HG02884 (cell line): ENCODE measurements around the gene ZBTB38.
A peak's percentile ranks its signal among the peaks of the same experiment; 100 is the strongest.

ENCODE experiments used
- ATAC-seq: cut with Tn5 transposase; IDR thresholded peaks from one replicate; pipeline ENCODE4 v1.9.1; 2021; ENCODE audit warnings: mild to moderate bottlenecking, moderate library complexity; ENCODE audit not compliant: unreplicated experiment

Gene ZBTB38

GRCh38 chr3:141336672-141337522, 31.4 kb upstream of the ZBTB38 start:
- peak; percentile 83 for ATAC-seq

GRCh38 chr3:141337523-141337854, 30.8 kb upstream of the ZBTB38 start:
- ATAC-seq = no peak

GRCh38 chr3:141337991-141338390, 30.3 kb upstream of the ZBTB38 start:
- no peak for ATAC-seq

- no peak for ATAC-seq
Measured at GRCh38 chr3:141338881-141339280, 29.4 kb upstream of the ZBTB38 start.

- ATAC-seq = no peak
Measured at GRCh38 chr3:141341536-141341935, 26.8 kb upstream of the ZBTB38 start.

GRCh38 chr3:141342386-141342785, 25.9 kb upstream of the ZBTB38 start:
- no peak for ATAC-seq

GRCh38 chr3:141343077-141343476, 25.2 kb upstream of the ZBTB38 start:
- no peak for ATAC-seq

- no peak for ATAC-seq
Measured at GRCh38 chr3:141343865-141344271, 24.4 kb upstream of the ZBTB38 start.

GRCh38 chr3:141345528-141345927, 22.8 kb upstream of the ZBTB38 start:
- no peak for ATAC-seq

GRCh38 chr3:141346007-141346406, 22.3 kb upstream of the ZBTB38 start:
- no peak for ATAC-seq

GRCh38 chr3:141346418-141346817, 21.9 kb upstream of the ZBTB38 start:
- ATAC-seq = no peak

- no peak for ATAC-seq
Measured at GRCh38 chr3:141346839-141347238, 21.5 kb upstream of the ZBTB38 start.

GRCh38 chr3:141348837-141349236, 19.5 kb upstream of the ZBTB38 start:
- ATAC-seq = no peak

- ATAC-seq = no peak
Measured at GRCh38 chr3:141349711-141350110, 18.6 kb upstream of the ZBTB38 start.

GRCh38 chr3:141350666-141351065, 17.6 kb upstream of the ZBTB38 start:
- ATAC-seq = no peak

- ATAC-seq = no peak
Measured at GRCh38 chr3:141352262-141352984, 15.9 kb upstream of the ZBTB38 start.

- no peak for ATAC-seq
Measured at GRCh38 chr3:141353652-141354495, 14.4 kb upstream of the ZBTB38 start.

GRCh38 chr3:141354517-141354916, 13.8 kb upstream of the ZBTB38 start:
- ATAC-seq = no peak

GRCh38 chr3:141355242-141355641, 13.1 kb upstream of the ZBTB38 start:
- no peak for ATAC-seq

GRCh38 chr3:141356046-141356445, 12.3 kb upstream of the ZBTB38 start:
- ATAC-seq = no peak

GRCh38 chr3:141360888-141361598, 7.3 kb upstream of the ZBTB38 start:
- ATAC-seq = peak; percentile 60
